Activated T-cell treated with anti-CD3 and anti-CD28 coated beads, Interleukin-2, amount 50 U/mL, for 72 hours (primary cell): ENCODE data around the gene ZC3H7A. TPM values are rescaled to one million over a fixed set of nuclear protein-coding genes. Genes with fewer than 3 reads are reported as not detected.
A peak's percentile ranks its signal among the peaks of the same experiment; 100 is the strongest.
"Not testable (repeated sequence)": the region's sequence is repeated elsewhere in the genome, so short reads cannot be mapped to it uniquely, and the experiment has no call there.

Experiments
- ATAC-seq, 2 donors: fragments of 150-1000 bp; cut with Tn5 transposase; replicated peaks in 1 of 2; 2 replicates each; pipeline ENCODE4 v1.10.0; 2021; ENCODE audit warnings: moderate library complexity in 2 of 2, mild to moderate bottlenecking in 1 of 2
- DNase-seq, 2 donors: peaks; one replicate each; pipeline ENCODE4 v3.0.0; 2021 to 2022; ENCODE audit warnings: mixed read lengths in 1 of 2
- H3K27ac Mint-ChIP-seq: one replicate; pipeline ENCODE4 v1.8.0; 2022; ENCODE audit warnings: mild to moderate bottlenecking, moderate library complexity, mixed read lengths
- H3K27me3 Mint-ChIP-seq: one replicate; pipeline ENCODE4 v1.8.0; 2022; ENCODE audit warnings: low read depth, mixed read lengths
- H3K36me3 Mint-ChIP-seq, 2 donors: one replicate each; pipeline ENCODE4 v1.8.0; 2022; ENCODE audit warnings: mixed read lengths in 2 of 2, mild to moderate bottlenecking in 1 of 2; ENCODE audit not compliant: insufficient read depth in 2 of 2
- H3K4me1 Mint-ChIP-seq: one replicate; pipeline ENCODE4 v1.8.0; 2022; ENCODE audit warnings: low read depth, mixed read lengths
- H3K4me3 Mint-ChIP-seq, 2 donors: one replicate each; pipeline ENCODE4 v1.8.0; 2022; ENCODE audit warnings: mild to moderate bottlenecking in 2 of 2, mixed read lengths in 2 of 2, moderate library complexity in 2 of 2
- H3K9me3 Mint-ChIP-seq, 2 donors: one replicate each; pipeline ENCODE4 v1.8.0; 2022; ENCODE audit warnings: mixed read lengths in 2 of 2
- total RNA-seq, 2 donors: library from RNA; stranded (reverse); gene quantifications; one replicate each; pipeline ENCODE4 v1.2.3, GENCODE V29; 2022

ZC3H7A gene
- total RNA-seq, result 100 to 1,000 TPM in 1 of 2 donors, 10 to 100 TPM in 1; 96.3 to 105 TPM

GRCh38 chr16:11797166-11797956 lies at the start of gene ZC3H7A:
TSS of gene ZC3H7A (minus strand) at chr16:11797258. CDS start at chr16:11782354, 14,904 bp downstream.
- Mint-ChIP-seq H3K4me3 (peak within 1 kb of the TSS; percentile 94 to 95), H3K9me3 (no peaks in the 10 kb centered on the region), H3K36me3 (peaks cover 9 to 19% of the 10 kb centered on the region in 2 donors), H3K27me3 (no peaks in the 10 kb centered on the region), H3K27ac (peak within 1 kb of the TSS; percentile 94), H3K4me1 (peaks cover 81% of the 10 kb centered on the region)
- peak; percentile 96 to 97 for DNase-seq
- ATAC-seq, result peak; percentile 97 to 98

- DNase-seq, result no peak
- H3K9me3 Mint-ChIP-seq, result no peaks in the 10 kb centered on the region
- H3K4me3 Mint-ChIP-seq, result no peak overlapping the region
- no peak for ATAC-seq
- no peak overlapping the region for H3K27ac Mint-ChIP-seq
- no peaks in the 10 kb centered on the region for H3K27me3 Mint-ChIP-seq
- H3K36me3 Mint-ChIP-seq, result peaks cover 5 to 47% of the 10 kb centered on the region in 2 donors
- peaks cover 38% of the 10 kb centered on the region for H3K4me1 Mint-ChIP-seq
Measured at GRCh38 chr16:11844499-11844898, 47.4 kb upstream of the ZC3H7A start.

- DNase-seq (no peak), ATAC-seq (no peak)
- Mint-ChIP-seq H3K27me3 (no peaks in the 10 kb centered on the region), H3K36me3 (peaks cover 5 to 42% of the 10 kb centered on the region in 2 donors), H3K4me1 (peaks cover 32% of the 10 kb centered on the region), H3K9me3 (no peaks in the 10 kb centered on the region), H3K27ac (no peak overlapping the region), H3K4me3 (no peak overlapping the region)
Measured at GRCh38 chr16:11843861-11844260, 46.8 kb upstream of the ZC3H7A start.

GRCh38 chr16:11843206-11843605 lies 46.1 kb upstream of the ZC3H7A start:
- no peaks in the 10 kb centered on the region for H3K9me3 Mint-ChIP-seq
- peaks cover 26% of the 10 kb centered on the region for H3K4me1 Mint-ChIP-seq
- H3K36me3 Mint-ChIP-seq, result peaks cover 5 to 41% of the 10 kb centered on the region in 2 donors
- H3K27ac Mint-ChIP-seq, result no peak overlapping the region
- no peak for DNase-seq
- H3K27me3 Mint-ChIP-seq, result no peaks in the 10 kb centered on the region
- no peak for ATAC-seq
- H3K4me3 Mint-ChIP-seq, result no peak overlapping the region

GRCh38 chr16:11841026-11841425 lies 44.0 kb upstream of the ZC3H7A start:
- no peak for DNase-seq
- H3K9me3 Mint-ChIP-seq, result no peaks in the 10 kb centered on the region
- H3K36me3 Mint-ChIP-seq, result peaks cover 5 to 40% of the 10 kb centered on the region in 2 donors
- H3K27ac Mint-ChIP-seq, result no peak overlapping the region
- H3K4me3 Mint-ChIP-seq, result no peak overlapping the region
- no peaks in the 10 kb centered on the region for H3K27me3 Mint-ChIP-seq
- no peak for ATAC-seq
- peaks cover 8% of the 10 kb centered on the region for H3K4me1 Mint-ChIP-seq

GRCh38 chr16:11836650-11837244 lies 39.7 kb upstream of the ZC3H7A start:
- H3K27me3 Mint-ChIP-seq, result no peaks in the 10 kb centered on the region
- ATAC-seq (no peak), DNase-seq (no peak)
- no peak overlapping the region for H3K4me3 Mint-ChIP-seq
- no peaks in the 10 kb centered on the region for H3K4me1 Mint-ChIP-seq
- no peak overlapping the region for H3K27ac Mint-ChIP-seq
- H3K9me3 Mint-ChIP-seq, result no peaks in the 10 kb centered on the region
- H3K36me3 Mint-ChIP-seq, result peaks cover 4 to 25% of the 10 kb centered on the region in 2 donors

GRCh38 chr16:11835891-11836649 lies 39.0 kb upstream of the ZC3H7A start:
- Mint-ChIP-seq H3K27me3 (no peaks in the 10 kb centered on the region), H3K4me1 (no peaks in the 10 kb centered on the region), H3K4me3 (no peak overlapping the region), H3K36me3 (peaks cover 4 to 21% of the 10 kb centered on the region in 2 donors), H3K27ac (peak overlapping the region; percentile 5), H3K9me3 (no peaks in the 10 kb centered on the region)
- DNase-seq, result no peak
- no peak for ATAC-seq

GRCh38 chr16:11835309-11835708 lies 38.3 kb upstream of the ZC3H7A start:
- no peak for ATAC-seq
- H3K36me3 Mint-ChIP-seq, result peaks cover 4 to 18% of the 10 kb centered on the region in 2 donors
- DNase-seq, result no peak
- H3K27ac Mint-ChIP-seq, result no peak overlapping the region
- H3K4me1 Mint-ChIP-seq, result no peaks in the 10 kb centered on the region
- H3K4me3 Mint-ChIP-seq, result no peak overlapping the region
- H3K27me3 Mint-ChIP-seq, result no peaks in the 10 kb centered on the region
- H3K9me3 Mint-ChIP-seq, result no peaks in the 10 kb centered on the region

- H3K4me1 Mint-ChIP-seq, result no peaks in the 10 kb centered on the region
- no peak overlapping the region for H3K4me3 Mint-ChIP-seq
- DNase-seq (no peak), ATAC-seq (peak in 1 of 2 donors; percentile 30)
- H3K9me3 Mint-ChIP-seq, result no peaks in the 10 kb centered on the region
- H3K36me3 Mint-ChIP-seq, result peaks cover 0 to 10% of the 10 kb centered on the region in 2 donors
- H3K27me3 Mint-ChIP-seq, result no peaks in the 10 kb centered on the region
- peak overlapping the region; percentile 39 for H3K27ac Mint-ChIP-seq
Measured at GRCh38 chr16:11833951-11834695, 37.1 kb upstream of the ZC3H7A start.

- no peaks in the 10 kb centered on the region for H3K9me3 Mint-ChIP-seq
- no peaks in the 10 kb centered on the region for H3K27me3 Mint-ChIP-seq
- H3K27ac Mint-ChIP-seq, result no peak overlapping the region
- DNase-seq (no peak), ATAC-seq (no peak)
- no peaks in the 10 kb centered on the region for H3K4me1 Mint-ChIP-seq
- H3K36me3 Mint-ChIP-seq, result no peaks in the 10 kb centered on the region
- H3K4me3 Mint-ChIP-seq, result no peak overlapping the region
Measured at GRCh38 chr16:11828696-11829095, 31.6 kb upstream of the ZC3H7A start.

- H3K36me3 Mint-ChIP-seq, DNase-seq, H3K4me3 Mint-ChIP-seq, ATAC-seq, H3K9me3 Mint-ChIP-seq, H3K4me1 Mint-ChIP-seq, H3K27ac Mint-ChIP-seq, H3K27me3 Mint-ChIP-seq: not testable (repeated sequence)
Measured at GRCh38 chr16:11825520-11826165, 28.6 kb upstream of the ZC3H7A start.

- Mint-ChIP-seq H3K27me3 (no peaks in the 10 kb centered on the region), H3K4me3 (no peak overlapping the region), H3K9me3 (no peaks in the 10 kb centered on the region), H3K36me3 (no peaks in the 10 kb centered on the region), H3K27ac (no peak overlapping the region), H3K4me1 (no peaks in the 10 kb centered on the region)
- ATAC-seq (no peak), DNase-seq (no peak)
Measured at GRCh38 chr16:11824362-11824761, 27.3 kb upstream of the ZC3H7A start.
